Left ventricle myocardium superior (tissue), 1 donor: ENCODE results near the gene POLR2I. TPM values are rescaled to one million over a fixed set of nuclear protein-coding genes. Genes with fewer than 3 reads are reported as not detected.
A peak's percentile ranks its signal among the peaks of the same experiment; 100 is the strongest.

Source experiments
- ATAC-seq: fragments of 200-7000 bp; cut with Tn5 transposase; one replicate; pipeline ENCODE4 v1.9.1; 2020; ENCODE audit warnings: mild to moderate bottlenecking, moderate library complexity
- DNase-seq: peaks from one replicate; pipeline ENCODE4 v3.0.0-alpha.2; 2020
- intact Hi-C: fragments of 100-400 bp; cut with micrococcal nuclease; formaldehyde crosslinking; loops from one replicate; pipeline ENCODE4 v1.11.0; 2022
- total RNA-seq: library from RNA; stranded (reverse); fragmentation: NEBNext Ultra II Directional; extraction: Animal tissue kit (Norgen Biotek cat#: 25700); gene quantifications from one replicate; pipeline ENCODE4 v1.2.1, GENCODE V29; 2021
- donor health status: DM: no; HTN: yes; CAD: no; lungs with severe emphysema.

POLR2I gene
- total RNA-seq, 1 donor from 2014 or later, result 157 TPM

- DNase-seq, result peak; percentile 55
- peak; percentile 62 for ATAC-seq
Measured at GRCh38 chr19:36106441-36106840, 8.2 kb downstream of the POLR2I start.

GRCh38 chr19:36103842-36104552, 10.7 kb downstream of the POLR2I start:
- DNase-seq (no peak), ATAC-seq (no peak)
- intact Hi-C loops, result no loop called here

More at GRCh38 chr19:36106441-36106840, 8.2 kb downstream of the POLR2I start:
- intact Hi-C loops, result no loop called here

DNA sequence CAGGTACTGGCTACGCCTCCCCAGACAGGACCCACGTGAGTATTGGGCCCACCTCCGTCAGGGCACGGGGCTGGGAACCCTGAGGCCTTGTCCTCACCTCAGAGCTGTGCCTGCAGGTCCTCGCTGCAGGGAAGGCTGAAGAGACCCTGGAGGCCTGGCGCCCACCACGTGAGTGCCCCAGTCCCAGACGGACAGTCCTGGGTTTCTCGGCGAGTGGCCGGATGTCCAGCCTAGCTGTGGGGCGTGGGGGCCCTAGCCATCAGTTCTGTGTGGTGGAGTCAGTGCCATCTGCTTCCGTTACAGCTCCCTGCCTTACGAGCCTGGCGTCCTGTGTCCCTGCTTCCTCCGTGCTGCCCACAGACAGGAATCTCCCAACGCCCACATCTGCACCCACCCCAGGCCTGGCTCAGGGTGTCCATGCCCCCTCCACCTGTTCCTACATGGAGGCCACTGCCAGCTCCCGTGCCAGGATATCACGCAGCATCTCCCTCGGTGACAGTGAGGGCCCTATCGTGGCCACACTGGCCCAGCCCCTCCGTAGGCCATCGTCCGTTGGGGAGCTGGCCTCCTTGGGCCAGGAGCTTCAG, 11.5 kb downstream of the POLR2I start:
- ATAC-seq (no peak), DNase-seq (no peak)
- intact Hi-C loops, result no loop called here

GRCh38 chr19:36101550-36102327, 12.9 kb downstream of the POLR2I start:
- DNase-seq (no peak), ATAC-seq (no peak)
- intact Hi-C loops, result no loop called here

GRCh38 chr19:36100476-36100875, 14.2 kb downstream of the POLR2I start:
- intact Hi-C loops, result no loop called here
- DNase-seq (peak; percentile 89), ATAC-seq (peak; percentile 93)

DNA sequence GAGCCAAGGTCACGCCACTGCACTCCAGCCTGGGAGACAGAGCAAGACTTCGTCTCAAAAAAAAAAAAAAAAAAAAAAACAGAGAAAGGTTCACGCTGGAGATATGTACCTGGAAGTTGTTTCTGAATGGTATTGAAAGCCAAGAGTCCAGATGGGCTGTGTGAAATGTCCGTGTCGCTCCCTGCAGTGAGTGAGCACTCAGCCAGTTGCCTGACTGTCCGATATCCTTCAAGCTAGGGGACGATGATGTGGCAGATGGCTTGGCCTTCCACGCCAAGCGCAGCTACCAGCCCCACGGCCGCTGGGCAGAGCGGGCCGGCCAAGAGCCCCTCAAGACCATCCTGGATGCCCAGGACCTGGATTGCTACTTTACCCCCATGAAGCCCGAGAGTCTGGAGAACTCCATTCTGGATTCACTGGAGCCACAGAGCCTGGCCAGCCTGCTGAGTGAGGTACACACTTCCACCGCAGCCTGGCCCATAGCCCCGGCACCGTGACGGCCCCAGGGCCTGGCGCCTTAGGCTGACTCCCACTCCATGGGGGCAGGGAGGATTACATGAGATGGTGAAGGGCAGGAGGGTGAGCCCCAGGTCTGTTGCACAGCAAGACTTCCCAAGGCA, 15.4 kb downstream of the POLR2I start:
- peak; percentile 10 for ATAC-seq
- peak; percentile 40 for DNase-seq
- intact Hi-C loops, result no loop called here

DNA sequence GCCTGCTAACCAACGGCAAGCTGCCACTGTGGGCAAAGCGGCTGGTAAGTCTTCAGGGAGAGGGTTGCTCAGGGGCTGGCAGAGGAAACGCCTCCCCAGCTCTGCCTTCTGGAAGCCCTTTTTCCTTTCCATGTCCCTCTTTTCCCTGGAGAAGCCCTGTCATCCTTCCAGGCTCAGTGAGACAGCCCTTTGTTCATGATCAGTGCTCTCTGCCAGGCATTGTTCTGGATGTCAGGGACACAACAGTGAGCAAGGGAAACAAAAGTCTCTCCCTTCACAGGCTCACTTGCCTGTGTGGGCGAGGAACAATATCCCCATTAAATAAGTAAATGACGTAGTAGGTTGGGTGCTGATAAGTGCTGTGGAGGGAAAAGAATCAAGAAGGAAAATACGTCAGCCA, 17.6 kb downstream of the POLR2I start:
- DNase-seq (no peak), ATAC-seq (no peak)
- intact Hi-C loops, result no loop called here

DNA sequence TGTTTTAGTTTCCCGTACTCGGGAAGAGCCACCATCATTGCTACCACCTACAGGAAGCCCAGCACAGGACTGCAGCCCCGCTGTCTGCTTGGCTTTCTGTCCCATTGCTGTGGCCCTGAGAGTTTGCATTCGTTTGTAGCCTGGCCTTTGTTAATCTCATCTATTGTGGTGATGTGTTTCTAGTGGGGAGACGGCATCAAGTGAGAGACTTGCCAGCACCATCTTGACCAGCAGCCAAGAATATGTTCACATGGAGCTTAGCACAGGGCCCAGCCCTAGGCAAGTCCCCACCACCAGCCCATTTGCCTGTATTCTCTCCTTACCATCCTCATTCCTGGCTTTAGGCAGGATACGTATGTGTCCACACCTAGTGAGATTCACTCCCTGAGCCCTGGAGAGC, 21.0 kb downstream of the POLR2I start:
- intact Hi-C loops, result no loop called here
- DNase-seq, result peak; percentile 41
- ATAC-seq, result peak; percentile 91

DNA sequence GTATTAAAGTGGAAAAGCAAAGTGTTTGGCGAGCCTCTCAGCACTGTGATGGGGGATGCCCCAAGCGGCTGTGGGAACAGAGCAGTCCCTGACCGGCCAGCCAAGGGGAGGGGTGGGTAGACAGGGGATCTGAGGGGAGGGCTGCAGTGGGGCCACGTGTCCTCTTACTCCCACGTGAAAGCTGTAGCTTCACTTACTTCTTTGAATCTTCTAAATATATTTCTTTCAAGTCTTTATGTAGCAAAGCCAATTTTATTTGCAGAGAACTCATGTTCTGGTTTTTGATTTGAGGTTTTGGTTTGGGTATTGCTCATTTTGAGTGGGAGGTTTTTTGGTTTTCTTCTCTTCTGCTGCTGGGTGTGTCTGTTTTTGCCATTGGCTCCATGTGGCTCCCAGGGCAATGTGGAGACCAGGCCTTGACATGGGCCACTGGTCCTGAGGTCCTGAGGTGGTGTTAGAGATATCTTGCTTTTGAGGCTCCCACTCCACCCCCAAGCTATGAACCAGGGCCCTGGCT, 21.5 kb downstream of the POLR2I start:
- ATAC-seq (no peak), DNase-seq (no peak)
- intact Hi-C loops, result no loop called here

DNA sequence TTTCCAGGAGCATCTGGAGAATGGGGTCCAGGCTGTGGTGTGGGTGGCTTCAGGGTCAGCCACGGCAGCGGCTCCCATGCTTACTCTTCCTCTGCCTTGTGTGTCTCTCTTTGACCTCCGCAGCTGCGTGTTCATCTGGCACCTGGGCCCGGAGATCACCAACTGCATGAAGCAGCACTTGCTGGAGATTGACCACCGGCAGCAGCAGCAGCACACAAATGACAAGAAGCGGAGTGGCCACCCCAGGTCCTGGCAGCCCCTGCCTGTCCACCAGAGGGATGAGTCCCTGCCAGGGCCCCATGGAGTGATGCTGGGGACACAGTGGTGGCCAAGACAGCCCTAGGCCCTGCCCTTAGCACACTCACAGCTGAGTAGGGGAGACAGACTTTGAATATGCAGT, 22.1 kb downstream of the POLR2I start:
- intact Hi-C loops, result no loop called here
- no peak for DNase-seq
- ATAC-seq, result no peak

DNA sequence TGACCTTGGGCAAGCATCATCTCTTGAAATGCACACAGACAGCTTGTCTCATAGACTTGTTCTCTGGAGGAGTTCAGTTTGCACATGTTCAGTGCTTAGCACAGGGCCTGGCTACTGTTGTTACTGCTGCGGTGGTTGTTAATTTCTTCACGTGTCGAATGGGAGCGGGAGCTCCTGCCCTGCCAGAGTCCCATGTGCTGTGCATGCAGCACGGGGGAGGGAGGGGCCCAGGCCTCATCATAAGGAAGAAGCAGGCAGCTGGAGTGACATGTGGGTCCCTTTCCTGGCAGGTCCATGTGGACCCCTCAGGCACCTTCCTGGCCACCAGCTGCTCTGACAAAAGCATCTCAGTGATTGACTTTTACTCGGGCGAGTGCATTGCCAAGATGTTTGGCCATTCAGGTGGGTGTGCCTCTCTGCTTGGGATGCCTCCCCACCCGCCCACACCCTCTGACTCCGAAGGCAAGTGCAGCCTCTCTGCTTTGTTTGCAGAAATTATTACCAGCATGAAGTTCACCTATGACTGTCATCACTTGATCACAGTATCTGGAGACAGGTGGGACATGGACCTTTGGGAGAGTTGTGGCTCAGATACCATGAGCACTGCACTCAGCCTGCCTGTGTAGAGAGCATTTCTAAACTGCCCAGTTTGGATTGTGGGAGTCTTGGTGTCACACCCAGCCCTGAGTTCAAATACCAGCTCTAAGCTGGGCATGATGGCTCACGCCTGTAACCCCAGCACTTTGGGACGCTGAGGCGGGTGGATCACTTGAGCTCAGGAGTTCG, 23.6 kb downstream of the POLR2I start:
- intact Hi-C loops, result no loop called here
- no peak for DNase-seq
- ATAC-seq, result no peak

- DNase-seq (no peak), ATAC-seq (no peak)
- intact Hi-C loops, result no loop called here
Measured at GRCh38 chr19:36089847-36090246, 24.8 kb downstream of the POLR2I start.

DNA sequence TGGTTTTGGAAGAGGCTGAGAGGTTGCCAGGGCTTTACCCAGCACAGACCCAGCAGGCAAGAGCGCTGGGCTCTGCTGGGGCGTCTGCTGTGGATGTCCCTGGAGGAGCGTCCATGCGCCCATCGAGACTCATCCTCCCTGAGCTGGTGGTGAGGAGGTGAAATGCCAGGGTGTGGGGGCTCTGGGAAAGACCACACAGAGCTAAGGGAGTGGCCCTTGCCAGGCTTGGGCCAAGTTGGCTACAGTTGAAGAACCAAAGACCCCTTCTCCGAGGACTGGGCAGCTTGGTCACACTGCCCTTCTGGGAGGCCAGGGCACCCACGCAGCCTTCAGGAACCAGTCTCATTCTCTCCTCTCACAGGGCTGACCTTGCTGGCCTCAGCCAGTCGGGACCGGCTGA, 28.3 kb downstream of the POLR2I start:
- DNase-seq (no peak), ATAC-seq (no peak)
- intact Hi-C loops, result no loop called here

DNA sequence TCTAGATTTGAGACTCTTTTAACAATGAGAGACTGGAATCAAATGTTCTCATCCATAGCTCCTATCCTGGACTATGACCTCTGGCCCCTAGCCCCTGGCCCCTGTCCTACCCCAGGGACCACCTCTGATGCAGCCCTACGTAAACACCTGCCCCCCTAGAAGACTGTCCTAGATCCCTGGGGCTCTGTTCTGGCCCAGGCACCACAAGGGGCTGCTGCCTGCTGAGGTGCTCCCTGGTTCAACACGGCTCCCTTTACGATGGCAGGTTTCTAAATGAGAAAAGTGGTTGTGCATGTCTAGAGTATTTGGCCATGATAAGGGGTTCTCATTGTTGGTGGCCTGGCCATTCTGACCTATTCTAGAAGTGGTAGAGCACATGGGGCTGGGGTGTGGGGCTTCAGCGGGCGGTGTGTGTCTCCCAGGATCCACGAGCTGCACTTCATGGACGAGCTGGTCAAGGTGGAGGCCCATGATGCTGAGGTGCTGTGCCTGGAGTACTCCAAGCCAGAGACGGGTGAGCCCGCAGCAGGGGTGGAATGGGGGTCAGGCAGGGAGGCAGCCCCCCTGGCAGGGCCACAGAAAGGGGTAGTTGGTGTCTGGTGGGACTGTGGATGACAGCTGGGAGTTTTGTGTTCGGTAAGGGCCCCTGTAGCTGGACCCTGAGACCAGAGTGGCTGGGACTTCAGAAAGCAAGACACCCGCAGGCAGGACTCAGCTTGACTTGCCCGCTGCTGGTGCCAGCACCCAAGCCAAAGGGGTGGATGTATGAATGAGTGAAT, 30.3 kb downstream of the POLR2I start:
- intact Hi-C loops, result no loop called here
- no peak for DNase-seq
- no peak for ATAC-seq

DNA sequence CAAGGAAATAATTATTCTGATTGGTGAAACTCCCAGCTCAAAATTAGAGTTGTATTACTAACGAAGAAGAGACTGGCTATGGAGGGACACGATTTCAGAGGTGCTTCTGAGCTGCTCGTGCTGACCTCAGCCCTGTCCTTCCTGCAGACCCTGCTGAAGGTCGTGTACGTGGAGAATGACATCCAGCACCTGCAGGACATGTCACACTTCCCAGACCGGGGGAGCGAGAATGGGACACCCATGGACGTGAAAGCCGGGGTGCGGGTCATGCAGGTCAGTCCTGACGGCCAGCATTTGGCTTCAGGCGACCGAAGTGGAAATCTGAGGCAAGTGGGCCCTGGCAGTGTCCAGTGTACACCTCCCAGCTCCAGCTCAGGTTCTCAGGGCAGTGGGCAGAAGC, 31.8 kb downstream of the POLR2I start:
- ATAC-seq, result no peak
- intact Hi-C loops, result no loop called here
- DNase-seq, result no peak

- ATAC-seq (no peak), DNase-seq (no peak)
- intact Hi-C loops, result no loop called here
Measured at GRCh38 chr19:36081894-36082293, 32.8 kb downstream of the POLR2I start.

DNA sequence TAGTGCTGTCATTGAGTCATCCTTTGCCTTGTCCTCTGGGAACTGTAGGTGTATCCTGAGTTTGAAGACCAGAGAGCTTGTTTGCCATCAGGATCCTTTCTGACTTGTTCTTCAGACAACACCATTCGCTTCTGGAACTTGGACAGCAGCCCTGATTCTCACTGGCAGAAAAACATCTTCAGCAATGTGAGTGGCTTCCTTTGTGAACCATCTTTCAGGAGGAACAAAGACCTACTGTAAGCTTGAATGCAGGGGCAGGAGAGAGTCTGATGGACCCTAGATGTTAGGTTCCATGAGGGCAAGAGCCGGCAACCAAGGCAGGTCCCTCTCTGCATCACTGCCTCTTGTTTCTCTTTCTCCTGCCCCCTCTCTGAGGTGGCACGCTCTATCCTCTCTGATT, 33.3 kb downstream of the POLR2I start:
- DNase-seq (no peak), ATAC-seq (no peak)
- intact Hi-C loops, result no loop called here

GRCh38 chr19:36079389-36079945, 35.2 kb downstream of the POLR2I start:
- intact Hi-C loops, result no loop called here
- no peak for DNase-seq
- ATAC-seq, result no peak
